ENCODE data around the gene RCCD1. TPM values are rescaled to one million over a fixed set of nuclear protein-coding genes. Genes with fewer than 3 reads are reported as not detected.

The RCCD1 gene
- total RNA-seq, 1 experiment from 2014 or later = 9.2 TPM

DNA sequence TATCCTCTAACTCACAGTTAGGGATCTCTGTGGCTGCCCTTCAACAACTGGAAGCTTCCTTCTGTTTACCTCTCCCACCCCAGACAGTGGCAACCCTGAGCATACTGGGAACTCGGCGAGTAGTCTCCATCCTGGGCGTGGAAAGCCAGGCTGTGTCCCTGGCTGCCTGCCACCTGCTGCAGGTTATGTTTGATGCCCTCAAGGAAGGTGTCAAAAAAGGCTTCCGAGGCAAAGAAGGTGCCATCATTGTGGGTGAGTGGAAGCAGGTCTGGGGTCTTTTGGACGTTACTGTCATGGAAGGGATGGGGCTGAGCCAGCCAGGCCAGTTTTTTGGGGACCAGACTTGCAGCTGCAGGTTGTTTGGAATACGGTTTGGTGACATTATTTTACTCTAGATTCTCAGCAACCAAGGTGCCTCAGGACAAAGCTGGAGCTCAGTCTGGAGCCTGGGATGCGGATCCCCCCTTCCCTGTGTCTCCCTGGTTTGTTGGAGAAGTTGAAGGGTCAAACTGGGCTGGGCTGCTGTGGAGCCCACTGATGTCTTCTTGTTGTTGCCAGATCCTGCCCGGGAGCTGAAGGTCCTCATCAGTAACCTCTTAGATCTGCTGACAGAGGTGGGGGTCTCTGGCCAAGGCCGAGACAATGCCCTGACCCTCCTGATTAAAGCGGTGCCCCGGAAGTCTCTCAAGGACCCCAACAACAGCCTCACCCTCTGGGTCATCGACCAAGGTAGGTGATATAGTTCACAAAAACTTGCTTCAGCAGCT is 12.1 kb upstream of the RCCD1 start:
- no peak for DNase-seq (ENCODE audit: low spot score)

DNA sequence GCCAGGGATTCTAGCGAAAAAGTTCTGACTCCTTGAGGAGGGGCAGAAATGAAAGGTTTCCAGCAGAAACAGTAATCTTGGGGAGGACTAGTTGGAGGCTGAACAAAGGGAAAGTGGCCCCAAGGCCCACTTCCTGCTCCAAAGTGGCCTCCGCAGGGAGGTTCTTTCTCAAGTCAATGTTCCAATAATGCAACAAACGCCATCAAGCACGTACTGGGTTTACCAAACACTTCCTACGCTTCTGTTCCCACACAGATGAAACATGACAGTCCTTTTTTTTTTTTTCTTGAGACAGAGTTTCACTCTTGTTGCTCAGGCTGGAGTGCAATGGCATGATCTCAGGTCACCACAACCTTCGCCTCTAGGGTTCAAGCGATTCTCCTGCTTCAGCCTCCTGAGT is 9.6 kb upstream of the RCCD1 start:
- no peak for DNase-seq (ENCODE audit: low spot score)

DNA sequence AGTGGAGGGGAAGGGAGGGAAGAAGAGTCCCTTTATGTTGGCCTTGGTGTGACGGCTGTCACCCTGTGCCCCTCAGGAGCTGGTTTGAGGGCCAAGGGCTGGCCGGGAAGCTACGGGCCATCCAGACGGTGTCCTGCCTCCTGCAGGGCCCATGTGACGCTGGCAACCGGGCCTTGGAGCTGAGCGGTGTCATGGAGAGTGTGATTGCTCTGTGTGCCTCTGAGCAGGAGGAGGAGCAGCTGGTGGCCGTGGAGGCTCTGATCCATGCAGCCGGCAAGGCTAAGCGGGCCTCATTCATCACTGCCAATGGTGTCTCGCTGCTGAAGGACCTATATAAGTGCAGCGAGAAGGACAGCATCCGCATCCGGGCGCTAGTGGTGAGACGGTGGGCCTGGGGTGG is 8.1 kb upstream of the RCCD1 start:
- DNase-seq (ENCODE audit: low spot score) = no peak

DNA sequence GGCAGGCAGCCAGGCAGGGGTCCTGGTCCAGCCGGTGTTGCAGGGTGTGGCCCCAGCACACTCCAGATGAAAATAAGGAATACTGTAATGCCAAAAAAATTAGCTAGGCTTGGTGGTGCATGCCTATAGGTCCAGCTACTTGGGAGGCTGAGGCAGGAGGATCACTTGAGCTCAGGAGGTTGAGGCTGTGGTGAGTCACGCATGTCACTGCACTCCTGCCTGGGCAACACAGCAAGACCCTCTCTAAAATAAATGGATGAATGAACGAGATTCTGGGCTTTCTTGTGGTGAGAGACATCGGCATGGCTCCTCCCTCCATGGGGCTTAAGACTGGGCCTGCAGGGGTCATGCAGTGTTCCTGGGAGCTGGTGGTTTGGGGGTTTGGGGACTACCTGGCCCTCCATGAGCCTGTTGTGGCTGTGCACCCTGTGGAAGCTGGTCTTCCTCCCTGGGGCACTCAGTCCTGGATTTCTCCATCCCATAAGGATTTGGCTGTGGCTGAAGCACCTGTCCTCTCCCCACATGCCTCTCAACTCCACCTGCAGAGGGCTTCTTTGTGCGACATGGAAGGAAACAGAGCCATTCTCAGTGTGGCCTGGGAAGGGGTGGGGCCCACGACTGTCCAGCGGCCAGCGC is 7.6 kb upstream of the RCCD1 start:
- DNase-seq (ENCODE audit: low spot score) = no peak

DNA sequence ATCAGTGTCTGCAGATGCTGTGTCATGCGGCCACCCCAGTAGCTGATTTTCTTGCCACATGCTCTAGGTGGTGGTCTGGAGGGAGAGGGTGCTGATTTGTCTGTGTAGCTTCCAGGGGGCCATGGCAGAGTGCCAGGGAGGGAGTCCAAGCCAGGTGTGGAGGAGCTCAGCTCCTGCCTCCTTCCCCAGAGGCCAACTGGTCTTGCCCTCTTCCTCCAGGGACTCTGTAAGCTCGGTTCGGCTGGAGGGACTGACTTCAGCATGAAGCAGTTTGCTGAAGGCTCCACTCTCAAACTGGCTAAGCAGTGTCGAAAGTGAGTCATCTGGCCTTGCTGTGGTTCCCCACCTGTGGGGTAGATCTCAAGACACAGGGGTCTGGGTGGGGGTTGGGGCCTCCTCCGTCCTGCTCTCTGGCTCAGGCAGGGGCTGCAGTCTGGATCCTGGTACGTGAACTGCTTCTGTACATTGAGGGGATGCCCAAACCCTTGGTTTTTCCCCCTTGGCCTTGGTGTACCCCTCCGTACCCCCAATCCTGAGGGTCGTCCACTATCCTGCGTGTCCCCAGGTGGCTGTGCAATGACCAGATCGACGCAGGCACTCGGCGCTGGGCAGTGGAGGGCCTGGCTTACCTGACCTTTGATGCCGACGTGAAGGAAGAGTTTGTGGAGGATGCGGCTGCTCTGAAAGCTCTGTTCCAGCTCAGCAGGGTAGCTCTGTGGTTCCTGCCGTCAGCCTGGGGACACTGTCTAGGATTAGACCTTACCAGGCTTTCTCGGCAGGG is 6.9 kb upstream of the RCCD1 start:
- no peak for DNase-seq (ENCODE audit: low spot score)

DNA sequence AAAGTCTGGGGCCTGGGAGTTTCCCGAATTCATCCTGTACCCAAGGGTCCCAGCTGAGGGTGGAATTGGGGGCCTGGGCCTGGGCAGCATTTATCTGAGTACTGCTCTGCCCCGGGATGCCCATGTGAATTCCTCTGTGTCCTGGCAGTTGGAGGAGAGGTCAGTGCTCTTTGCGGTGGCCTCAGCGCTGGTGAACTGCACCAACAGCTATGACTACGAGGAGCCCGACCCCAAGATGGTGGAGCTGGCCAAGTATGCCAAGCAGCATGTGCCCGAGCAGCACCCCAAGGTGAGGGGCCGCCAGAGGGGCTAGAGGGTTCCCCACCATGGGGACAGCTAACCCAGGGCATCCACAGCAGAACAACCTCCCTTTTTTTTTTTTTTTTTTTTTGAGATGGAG is 6.2 kb upstream of the RCCD1 start:
- DNase-seq (ENCODE audit: low spot score) = no peak

DNA sequence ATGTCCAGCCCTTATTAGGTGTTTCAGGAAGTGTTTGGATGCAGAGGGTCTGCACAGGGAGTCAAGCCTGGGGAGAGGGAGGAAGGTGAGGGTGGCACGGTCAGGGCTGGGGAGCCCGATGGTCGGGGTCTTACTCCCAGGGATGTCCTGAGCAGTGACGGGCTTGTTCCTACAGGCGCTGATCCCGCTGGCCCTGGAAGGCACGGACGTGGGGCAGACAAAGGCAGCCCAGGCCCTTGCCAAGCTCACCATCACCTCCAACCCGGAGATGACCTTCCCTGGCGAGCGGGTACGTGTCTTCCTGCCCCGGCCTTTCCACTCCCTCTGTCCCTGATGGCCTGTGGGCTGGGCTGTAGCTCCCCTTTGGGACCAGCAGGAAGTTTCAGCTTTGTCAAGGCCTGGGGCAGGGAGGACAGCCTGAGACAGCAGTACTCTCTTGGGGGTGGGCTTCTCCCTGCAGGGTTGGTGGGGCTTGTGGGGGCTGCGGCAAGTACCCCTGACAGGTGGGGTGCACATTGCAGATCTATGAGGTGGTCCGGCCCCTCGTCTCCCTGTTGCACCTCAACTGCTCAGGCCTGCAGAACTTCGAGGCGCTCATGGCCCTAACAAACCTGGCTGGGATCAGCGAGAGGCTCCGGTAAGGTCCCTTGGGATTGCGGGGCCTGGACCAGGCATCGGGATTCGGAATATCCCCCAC is 4.6 kb upstream of the RCCD1 start:
- DNase-seq (ENCODE audit: low spot score) = no peak

DNA sequence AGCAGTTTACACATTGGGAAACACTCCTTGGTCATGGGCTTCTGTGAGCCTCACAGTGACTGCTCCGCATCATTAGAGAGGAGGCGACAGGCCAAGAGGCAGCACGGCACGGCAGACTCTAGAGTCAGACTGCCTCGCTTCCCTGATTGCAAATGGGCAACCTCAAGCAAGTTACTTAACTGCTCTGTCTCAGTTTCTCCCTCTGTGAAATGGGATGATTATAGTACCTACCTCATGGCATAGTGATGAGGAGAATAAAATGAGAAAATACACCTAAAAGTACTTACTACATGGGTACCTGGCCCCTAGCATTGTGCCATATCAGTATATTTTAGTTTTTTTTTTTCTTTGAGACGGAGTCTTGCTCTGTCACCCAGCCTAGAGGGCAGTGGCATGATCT is 4.0 kb upstream of the RCCD1 start:
- DNase-seq (ENCODE audit: low spot score) = no peak

DNA sequence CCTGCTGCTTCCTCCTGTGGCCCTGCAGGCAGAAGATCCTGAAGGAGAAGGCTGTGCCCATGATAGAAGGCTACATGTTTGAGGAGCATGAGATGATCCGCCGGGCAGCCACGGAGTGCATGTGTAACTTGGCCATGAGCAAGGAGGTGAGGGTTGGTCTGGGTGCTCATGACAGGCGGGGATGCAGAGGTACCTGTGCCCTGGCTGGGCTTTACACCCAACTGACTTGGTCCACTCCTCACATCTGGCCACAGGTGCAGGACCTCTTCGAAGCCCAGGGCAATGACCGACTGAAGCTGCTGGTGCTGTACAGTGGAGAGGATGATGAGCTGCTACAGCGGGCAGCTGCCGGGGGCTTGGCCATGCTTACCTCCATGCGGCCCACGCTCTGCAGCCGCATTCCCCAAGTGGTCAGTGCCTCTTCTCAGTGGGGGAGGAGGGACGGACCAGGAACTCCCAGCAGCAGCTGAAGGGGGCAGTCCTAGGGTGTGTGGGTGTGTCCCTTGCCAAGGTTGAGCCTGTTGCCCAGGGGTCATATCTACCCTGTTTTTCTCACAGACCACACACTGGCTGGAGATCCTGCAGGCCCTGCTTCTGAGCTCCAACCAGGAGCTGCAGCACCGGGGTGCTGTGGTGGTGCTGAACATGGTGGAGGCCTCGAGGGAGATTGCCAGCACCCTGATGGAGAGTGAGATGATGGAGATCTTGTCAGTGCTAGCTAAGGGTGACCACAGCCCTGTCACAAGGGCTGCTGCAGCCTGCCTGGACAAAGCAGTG is 1.6 kb upstream of the RCCD1 start:
- DNase-seq (ENCODE audit: low spot score) = no peak

DNA sequence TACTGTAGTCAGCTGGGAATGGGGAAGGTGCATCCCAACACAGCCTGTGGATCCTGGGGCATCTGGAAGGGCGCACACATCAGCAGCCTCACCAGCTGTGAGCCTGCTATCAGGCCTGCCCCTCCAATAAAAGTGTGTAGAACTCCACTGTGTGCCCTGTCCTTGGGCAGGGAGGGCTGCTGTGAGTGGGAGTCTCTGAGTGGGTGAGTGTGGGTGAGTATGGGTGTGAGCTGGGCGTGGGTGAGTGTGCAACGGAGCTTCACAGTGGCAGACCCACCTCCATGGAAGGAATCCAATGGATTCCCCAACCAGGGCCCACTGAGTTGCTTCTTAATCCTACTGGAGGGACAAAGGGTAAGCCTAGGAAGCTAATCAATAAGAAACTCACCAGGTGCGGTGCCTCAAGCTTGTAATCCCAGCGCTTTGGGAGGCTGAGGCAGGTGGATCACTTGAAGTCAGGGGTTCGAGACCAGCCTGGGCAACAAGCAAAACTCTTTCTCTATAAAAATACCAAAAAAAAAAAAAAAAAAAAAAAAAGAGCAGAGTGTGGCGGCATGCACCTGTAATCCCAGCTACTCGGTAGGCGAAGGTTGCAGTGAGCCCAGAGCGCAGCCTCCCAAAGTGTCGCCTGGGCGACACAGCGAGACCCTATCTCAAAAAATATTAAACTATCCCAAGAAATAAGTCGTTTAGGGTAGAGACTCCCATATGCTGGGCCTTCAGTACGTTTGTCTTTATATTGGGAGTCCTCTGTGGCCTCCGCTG is 555 bp upstream of the RCCD1 start:
- no peak for DNase-seq (ENCODE audit: low spot score)

DNA sequence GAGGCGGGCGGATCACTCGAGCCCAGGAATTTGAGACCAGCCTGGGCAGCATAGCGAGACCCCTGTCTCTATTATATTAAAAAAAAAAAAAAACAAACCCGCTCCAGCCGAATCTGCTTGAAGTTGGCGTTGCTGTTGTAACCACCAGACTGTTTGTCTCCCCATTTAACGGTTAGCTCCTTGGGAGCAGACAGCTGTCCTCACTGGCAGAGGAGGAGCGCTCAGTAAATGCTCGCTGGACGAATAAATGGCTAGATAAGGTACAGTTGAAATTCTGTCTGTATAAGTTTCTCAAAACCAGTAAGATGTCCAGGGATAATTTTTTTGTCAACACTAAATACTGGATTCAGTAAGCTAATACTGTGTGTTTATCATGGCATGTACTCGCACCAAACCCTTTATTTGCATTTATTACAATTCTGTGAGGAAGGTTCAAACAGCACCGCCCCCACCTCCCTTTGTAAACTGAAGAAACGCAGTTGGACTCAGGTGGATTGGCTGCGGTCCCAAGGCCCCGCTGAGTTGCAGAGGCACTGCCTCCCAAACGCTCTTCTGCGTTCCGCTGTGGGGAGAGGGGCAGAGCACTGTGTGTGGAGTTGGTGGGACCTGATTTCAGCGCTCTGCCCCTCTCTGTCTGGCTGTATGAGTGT is 1.1 kb downstream of the RCCD1 start:
- DNase-seq (ENCODE audit: low spot score) = no peak

DNA sequence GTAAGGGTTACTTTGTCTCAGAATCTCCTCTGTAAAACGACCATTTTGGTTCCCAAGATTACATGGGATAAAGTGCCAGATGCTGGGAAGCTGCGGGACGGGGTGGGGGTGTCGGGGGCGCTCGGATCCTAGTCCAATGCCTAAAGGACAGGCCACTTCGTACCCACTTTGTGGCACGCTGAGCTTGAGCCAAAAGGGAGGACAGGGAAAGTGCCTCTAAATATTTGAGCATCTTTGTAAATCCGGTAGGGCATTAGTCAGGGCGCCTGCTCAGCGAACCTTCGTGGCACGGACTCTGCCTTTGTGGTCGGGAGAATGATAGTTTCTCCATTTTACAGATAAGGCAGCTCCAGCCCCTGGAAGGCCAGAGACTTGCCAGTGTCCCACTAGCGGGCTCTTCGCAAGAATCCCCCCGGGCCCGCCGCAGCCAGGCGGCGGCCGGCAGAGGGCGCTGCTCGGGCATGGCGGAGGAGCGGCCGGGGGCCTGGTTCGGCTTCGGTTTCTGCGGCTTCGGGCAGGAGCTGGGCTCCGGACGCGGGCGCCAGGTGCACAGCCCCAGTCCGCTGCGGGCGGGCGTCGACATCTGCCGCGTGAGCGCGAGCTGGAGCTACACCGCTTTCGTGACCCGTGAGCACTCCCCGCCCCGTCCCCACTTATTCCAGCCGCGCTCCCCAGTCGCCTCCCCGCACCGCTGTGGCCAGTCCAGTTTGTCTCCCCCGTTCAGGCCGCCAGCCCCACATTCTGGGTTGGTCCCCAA is 1.8 kb downstream of the RCCD1 start:
- DNase-seq (ENCODE audit: low spot score) = no peak

DNA sequence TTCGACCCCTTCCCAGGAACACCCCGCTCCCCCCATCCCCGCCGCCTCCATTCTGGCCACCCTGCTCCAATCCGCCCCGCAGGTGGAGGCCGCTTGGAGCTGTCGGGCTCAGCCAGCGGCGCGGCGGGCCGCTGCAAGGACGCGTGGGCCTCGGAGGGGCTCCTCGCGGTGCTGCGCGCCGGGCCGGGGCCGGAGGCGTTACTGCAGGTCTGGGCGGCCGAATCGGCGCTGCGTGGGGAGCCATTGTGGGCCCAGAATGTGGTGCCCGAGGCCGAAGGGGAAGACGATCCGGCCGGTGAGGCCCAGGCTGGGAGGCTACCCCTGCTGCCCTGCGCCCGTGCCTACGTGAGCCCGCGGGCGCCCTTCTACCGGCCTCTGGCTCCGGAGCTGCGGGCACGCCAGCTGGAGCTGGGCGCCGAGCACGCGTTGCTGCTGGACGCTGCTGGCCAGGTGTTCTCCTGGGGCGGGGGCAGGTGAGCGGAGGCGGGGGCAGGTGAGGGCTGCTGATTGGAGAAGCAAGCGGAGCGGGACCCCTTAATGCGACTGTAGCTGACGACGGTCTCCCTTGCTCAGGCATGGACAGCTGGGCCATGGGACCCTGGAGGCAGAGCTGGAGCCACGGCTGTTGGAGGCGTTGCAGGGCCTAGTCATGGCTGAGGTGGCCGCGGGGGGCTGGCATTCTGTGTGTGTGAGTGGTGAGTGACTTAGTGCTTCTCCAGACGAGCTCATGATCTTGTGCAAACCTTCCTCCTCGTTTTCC is 2.5 kb downstream of the RCCD1 start:
- no peak for DNase-seq (ENCODE audit: low spot score)

DNA sequence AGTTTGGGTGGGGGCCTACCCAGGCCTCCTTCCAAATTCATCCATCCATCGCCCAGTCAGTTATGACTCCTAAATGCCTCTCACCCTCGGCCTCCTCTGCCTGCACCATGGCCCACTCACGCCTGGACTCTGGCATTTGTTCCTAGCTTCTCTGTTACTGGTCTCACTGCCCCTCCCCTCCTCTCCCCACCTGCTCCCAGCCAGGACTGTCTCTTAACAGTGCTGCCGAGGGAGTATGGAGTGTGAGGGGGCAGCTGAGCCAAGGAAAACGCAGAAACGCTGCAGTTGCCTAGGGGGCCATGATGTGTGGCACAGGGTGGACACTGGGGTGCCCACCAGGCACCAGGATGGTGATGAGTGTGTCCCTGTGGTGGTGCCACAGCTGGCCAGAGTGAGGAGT is 3.1 kb downstream of the RCCD1 start:
- DNase-seq (ENCODE audit: low spot score) = no peak

DNA sequence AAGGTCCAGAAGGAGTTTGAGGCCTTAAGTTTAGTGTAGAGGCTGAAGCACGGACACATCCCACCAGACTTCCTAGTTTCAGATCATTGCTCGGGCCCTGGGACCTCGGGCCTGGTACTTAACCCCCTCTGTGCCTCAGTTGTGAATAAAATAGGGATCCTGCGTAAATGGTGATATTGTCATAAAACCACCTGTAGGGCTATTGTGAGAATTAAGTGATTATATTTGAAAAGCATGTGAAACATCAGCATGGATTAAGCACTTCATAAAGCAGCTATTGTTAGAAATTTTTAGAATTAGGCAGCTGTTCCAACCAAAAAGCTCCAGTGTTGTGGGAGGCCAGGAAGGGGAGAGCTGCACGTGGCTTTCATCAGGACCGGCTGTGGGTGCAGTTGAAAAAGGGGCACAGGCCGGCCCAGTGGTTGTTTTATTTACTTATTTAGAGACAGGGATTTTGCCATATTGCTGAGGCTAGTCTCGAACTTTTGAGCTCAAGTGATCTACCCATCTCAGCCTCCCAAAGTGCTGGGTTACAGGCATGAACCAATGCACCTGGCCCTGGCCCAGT is 4.4 kb downstream of the RCCD1 start:
- DNase-seq (ENCODE audit: low spot score) = no peak

DNA sequence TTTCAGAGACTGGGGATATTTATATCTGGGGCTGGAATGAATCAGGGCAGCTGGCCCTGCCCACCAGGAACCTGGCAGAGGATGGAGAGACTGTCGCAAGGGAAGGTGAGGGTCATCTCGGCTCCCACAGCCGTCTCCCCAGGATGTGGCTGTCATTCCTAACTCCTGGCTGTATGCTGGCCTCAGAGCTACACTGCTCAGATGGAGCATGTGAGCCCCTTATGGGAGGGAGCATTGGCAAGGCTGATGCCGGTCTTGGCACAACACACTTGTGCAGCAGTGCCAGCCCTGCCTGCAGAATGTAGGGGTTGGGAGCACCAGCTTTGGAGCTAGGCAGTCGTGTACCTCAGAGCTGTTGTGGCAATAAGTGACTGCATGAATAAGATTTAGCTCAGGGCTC is 5.2 kb downstream of the RCCD1 start:
- DNase-seq (ENCODE audit: low spot score) = no peak

DNA sequence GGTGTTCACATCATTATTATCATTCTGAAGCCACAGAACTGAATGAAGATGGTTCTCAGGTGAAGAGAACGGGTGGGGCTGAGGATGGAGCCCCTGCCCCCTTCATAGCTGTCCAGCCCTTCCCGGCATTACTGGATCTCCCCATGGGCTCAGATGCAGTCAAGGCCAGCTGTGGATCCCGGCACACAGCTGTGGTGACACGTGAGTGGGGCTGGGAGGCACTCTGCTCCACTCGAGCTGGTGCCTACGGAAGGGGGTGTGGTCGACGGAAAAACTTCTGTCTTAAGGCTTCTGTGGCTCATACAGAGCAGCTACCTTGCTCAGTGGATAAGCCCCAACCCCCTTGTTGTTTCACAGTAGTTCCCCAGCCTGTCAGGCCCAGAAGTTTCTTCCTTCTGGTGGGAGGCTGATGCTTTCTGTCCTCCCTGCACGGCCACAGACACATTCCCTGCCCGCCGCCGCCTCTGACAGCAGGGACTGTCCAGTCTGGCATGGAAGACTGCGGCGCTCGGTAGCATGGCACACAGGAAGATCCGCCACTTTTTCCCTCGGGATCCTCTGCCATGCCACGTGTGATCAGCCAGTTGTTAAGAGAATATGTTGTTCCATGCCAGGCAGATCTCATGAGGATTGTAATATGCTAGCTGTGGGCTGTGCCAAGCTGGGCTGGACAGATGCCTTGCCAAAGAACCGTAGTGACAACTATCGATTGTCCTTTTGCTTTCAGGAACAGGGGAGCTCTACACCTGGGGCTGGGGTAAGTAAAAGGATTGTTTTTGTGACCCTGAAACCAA is 5.8 kb downstream of the RCCD1 start:
- DNase-seq (ENCODE audit: low spot score) = no peak

DNA sequence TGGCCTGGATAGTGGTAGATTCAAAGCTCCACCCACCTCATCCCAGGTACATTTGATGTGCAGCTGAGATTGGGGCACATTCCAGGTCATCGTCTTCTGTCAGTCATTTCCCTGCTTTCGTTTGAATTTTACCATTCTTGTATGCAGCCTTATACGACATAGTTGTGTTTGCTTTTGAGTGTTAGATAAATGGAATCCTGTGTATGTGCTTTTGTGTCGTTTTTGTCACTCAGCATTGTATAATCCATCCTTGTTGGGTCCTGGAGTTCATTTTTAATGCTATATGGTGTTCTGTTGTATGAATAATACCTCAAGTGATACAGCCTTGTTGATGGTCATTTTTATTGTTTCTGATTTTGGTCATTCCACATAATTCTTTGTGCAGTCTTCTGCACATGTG is 7.3 kb downstream of the RCCD1 start:
- no peak for DNase-seq (ENCODE audit: low spot score)
